GM21717 (cell line): ENCODE data around the gene GABRB2.

Source experiments
- ATAC-seq: cut with Tn5 transposase; IDR thresholded peaks from one replicate; pipeline ENCODE4 v1.9.1; 2021; ENCODE audit warnings: mild to moderate bottlenecking, moderate library complexity; ENCODE audit not compliant: unreplicated experiment

The GABRB2 gene

GRCh38 chr5:161391724-161392123 is 154.8 kb downstream of the GABRB2 start:
- no peak for ATAC-seq

GRCh38 chr5:161391016-161391415 is 155.5 kb downstream of the GABRB2 start:
- no peak for ATAC-seq

GRCh38 chr5:161387121-161387520 is 159.4 kb downstream of the GABRB2 start:
- ATAC-seq, result no peak

- no peak for ATAC-seq
Observed at GRCh38 chr5:161385027-161385426, 161.5 kb downstream of the GABRB2 start.

- no peak for ATAC-seq
Observed at GRCh38 chr5:161382685-161383084, 163.8 kb downstream of the GABRB2 start.

- no peak for ATAC-seq
Observed at GRCh38 chr5:161380486-161380885, 166.0 kb downstream of the GABRB2 start.

GRCh38 chr5:161378701-161379100 is 167.8 kb downstream of the GABRB2 start:
- ATAC-seq, result no peak

GRCh38 chr5:161376034-161376433 is 170.5 kb downstream of the GABRB2 start:
- ATAC-seq, result no peak

GRCh38 chr5:161373345-161373707 is 173.2 kb downstream of the GABRB2 start:
- peak; percentile 37 for ATAC-seq

GRCh38 chr5:161372682-161373344 is 173.7 kb downstream of the GABRB2 start:
- ATAC-seq, result peak; percentile 82

GRCh38 chr5:161369022-161369421 is 177.5 kb downstream of the GABRB2 start:
- no peak for ATAC-seq

- ATAC-seq, result no peak
Observed at GRCh38 chr5:161358446-161358845, 188.1 kb downstream of the GABRB2 start.

- ATAC-seq, result no peak
Observed at GRCh38 chr5:161344234-161344633, 202.3 kb downstream of the GABRB2 start.

- no peak for ATAC-seq
Observed at GRCh38 chr5:161342886-161343285, 203.6 kb downstream of the GABRB2 start.

- ATAC-seq, result no peak
Observed at GRCh38 chr5:161340012-161340411, 206.5 kb downstream of the GABRB2 start.

- ATAC-seq, result no peak
Observed at GRCh38 chr5:161333194-161333880, 213.2 kb downstream of the GABRB2 start.

GRCh38 chr5:161332343-161332742 is 214.2 kb downstream of the GABRB2 start:
- no peak for ATAC-seq

- ATAC-seq, result peak; percentile 35
Observed at GRCh38 chr5:161314033-161314432, 232.5 kb downstream of the GABRB2 start.

- no peak for ATAC-seq
Observed at GRCh38 chr5:161312882-161313281, 233.6 kb downstream of the GABRB2 start.

GRCh38 chr5:161311965-161312364 is 234.6 kb downstream of the GABRB2 start:
- no peak for ATAC-seq

- peak; percentile 87 for ATAC-seq
Observed at GRCh38 chr5:161311146-161311708, 235.3 kb downstream of the GABRB2 start.

GRCh38 chr5:161306351-161306995 is 240.1 kb downstream of the GABRB2 start:
- no peak for ATAC-seq
